GM21367 (cell line): ENCODE data around the gene ADD1.
A peak's percentile ranks its signal among the peaks of the same experiment; 100 is the strongest.

Experiments used
- ATAC-seq: cut with Tn5 transposase; IDR thresholded peaks from one replicate; pipeline ENCODE4 v1.9.1; 2021; ENCODE audit not compliant: unreplicated experiment

The ADD1 gene, protein sequence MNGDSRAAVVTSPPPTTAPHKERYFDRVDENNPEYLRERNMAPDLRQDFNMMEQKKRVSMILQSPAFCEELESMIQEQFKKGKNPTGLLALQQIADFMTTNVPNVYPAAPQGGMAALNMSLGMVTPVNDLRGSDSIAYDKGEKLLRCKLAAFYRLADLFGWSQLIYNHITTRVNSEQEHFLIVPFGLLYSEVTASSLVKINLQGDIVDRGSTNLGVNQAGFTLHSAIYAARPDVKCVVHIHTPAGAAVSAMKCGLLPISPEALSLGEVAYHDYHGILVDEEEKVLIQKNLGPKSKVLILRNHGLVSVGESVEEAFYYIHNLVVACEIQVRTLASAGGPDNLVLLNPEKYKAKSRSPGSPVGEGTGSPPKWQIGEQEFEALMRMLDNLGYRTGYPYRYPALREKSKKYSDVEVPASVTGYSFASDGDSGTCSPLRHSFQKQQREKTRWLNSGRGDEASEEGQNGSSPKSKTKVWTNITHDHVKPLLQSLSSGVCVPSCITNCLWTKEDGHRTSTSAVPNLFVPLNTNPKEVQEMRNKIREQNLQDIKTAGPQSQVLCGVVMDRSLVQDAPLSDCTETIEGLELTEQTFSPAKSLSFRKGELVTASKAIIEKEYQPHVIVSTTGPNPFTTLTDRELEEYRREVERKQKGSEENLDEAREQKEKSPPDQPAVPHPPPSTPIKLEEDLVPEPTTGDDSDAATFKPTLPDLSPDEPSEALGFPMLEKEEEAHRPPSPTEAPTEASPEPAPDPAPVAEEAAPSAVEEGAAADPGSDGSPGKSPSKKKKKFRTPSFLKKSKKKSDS

DNA sequence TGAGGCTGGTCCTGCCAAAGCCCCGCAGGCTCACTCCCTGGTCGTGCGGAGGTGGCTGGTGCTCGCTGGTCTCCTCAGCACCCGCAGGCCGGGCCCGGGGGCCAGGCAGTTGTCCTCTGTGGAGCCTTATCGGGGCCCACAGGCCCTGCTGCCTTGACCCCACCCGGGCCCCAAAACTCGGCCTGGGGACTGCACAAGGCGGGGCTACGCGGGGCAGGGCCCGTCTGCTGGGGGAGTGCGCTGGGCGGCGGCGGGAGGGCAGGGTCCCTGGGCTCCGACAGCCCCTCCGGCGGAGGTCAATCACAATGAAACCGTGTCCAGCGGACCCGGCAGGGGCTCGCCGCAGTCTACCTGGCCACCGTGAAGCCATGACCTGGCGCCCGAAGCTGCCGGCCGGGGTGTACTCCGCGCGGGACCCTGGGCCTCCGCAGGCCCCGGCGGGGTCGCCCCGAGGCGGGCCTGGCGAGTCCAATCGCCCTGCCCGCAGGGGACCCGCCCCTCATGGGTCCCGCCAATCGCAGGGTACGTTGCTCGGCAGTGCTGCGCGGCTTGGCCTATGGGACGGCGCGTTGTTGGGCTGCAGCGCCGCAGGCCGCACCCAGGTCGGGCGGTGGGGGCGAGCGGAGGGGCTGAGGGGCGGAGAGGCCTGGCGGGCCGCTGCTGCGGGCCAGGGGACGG is at the start of gene ADD1:
ADD1 (plus strand) TSS at position 582 of the 678 bp plus-strand sequence. CDS start 32,072 bp downstream, outside the sequence.
- ATAC-seq, result peak; percentile 71

- no peak for ATAC-seq
Observed at GRCh38 chr4:2794486-2795299, 49.0 kb upstream of the ADD1 start.

GRCh38 chr4:2795300-2795892 is 48.2 kb upstream of the ADD1 start:
- ATAC-seq, result no peak

- ATAC-seq, result no peak
Observed at GRCh38 chr4:2795893-2796848, 47.5 kb upstream of the ADD1 start.

DNA sequence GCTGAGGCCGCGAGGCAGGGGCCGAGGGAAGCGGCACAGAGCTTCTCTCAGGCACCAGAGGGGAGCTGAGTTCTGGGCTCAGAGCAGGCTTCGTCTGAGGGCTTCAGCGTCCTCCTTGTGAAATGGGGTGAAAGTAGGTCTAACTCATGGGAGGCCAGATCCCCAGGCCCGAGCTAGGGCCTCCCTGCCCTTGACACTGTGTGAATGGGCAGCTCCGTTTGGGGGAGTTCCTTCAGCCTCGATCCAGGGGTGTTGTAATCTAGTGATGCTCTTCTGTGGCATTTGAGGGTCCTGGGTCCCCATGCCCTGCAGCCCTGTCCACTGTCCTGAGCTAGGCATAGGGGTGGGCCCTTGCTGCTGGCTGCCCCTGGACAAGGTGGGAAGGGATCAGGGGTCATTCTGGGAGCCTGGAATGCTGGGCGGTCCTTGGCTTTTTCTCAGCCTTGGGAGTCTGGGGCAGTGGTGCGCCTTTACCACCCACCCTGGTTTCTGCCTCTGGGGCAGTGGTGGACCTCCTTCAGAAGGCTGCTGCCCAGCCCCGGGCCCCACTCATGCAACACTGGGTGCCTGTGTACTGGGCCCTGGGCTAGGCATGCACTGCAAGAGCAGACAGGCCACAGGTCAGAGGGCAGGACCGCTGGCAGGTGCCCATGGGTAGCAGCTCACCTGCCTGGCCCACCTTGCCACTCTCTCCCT is 46.6 kb upstream of the ADD1 start:
- ATAC-seq, result no peak

- no peak for ATAC-seq
Observed at GRCh38 chr4:2797545-2798305, 45.9 kb upstream of the ADD1 start.

- ATAC-seq, result no peak
Observed at GRCh38 chr4:2798399-2799223, 45.0 kb upstream of the ADD1 start.

- ATAC-seq, result no peak
Observed at GRCh38 chr4:2799224-2799911, 44.3 kb upstream of the ADD1 start.

GRCh38 chr4:2799971-2800690 is 43.5 kb upstream of the ADD1 start:
- no peak for ATAC-seq

DNA sequence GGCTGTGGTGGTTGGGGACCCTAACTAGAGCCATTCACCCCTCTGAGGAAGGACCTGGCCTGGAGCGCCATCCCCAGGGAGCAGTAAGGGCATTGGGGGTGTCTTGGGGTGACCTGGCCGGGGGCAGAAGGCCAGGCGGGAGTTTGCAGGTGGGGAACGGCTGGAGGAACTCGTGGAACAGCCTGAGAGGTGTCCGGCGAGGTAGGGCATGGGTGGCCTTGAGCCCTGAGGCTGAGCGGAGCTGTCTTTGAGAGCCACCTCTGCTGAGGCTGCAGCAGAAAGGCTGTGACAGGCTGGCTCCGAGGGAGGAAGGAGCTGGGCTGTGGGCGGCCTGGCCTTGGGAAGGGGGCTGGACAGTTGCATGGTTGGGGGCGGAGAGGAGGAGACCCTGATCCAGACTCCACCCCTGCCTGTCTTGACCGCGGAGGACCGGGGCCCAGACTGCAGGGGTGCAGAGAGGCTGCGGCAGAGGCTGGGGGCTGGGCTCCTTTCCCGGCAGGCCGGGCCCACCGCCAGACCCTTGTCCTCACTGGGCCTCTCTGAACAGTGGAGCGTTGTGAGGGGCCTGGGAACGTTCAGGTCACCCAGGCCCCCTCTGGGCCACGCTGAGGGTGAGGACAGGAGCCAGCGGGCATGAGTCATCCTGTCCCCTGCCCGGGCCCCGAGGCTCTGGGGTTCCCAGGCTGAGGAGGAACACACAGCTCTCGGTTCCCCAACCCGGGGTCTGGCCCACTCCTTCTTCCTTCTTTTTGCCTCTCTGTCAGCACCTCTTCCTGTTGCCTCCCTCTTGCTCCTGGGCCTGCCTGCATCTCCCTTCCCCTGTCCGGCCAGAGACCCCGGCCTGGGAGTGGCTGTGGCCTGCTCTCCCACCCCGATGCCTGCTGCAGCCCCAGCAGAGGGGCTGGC is 42.7 kb upstream of the ADD1 start:
- no peak for ATAC-seq

DNA sequence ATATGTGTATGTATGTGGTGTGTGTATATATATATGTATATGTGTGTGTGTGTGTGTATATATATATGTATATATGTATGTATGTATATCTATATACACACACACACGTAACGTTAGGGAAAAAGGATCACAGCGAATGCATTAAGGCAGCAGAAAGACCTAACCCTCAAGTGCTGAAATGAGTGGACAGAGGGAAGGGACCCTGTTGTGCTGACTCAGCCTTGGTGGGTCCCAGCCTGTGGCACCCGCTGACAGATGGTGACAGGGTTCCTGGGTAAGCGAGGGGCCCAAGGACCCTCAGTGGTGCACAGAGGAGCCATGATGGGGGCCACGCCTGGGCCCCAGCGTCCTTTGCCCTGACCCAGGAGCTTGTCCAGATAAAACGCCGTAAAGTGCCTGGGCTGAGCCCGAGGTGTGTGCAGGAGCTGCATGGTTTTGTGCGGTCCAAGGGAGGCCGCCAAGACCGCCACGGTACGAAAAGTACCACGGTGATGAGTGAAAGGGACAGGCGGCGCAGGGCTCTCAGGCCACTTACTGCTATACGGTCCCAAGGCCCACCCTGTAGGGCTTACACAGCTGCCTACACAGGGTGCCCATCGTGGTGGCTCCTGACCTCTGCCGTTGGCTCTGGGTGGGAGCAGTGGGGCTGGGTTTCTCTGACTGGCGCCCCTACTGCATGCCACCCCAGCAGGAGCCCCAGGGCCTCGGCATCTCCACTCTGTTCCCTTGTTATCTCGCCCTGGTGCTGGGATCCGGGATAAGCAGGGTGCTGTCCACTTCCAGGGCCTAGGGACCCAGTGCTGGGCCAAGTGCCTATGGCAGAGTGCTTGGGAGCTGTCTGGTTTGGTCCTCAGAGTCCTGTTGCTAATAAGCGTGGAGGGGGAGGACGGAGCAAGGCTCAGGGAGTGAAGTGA is 40.8 kb upstream of the ADD1 start:
- no peak for ATAC-seq

- no peak for ATAC-seq
Observed at GRCh38 chr4:2803624-2804448, 39.8 kb upstream of the ADD1 start.

DNA sequence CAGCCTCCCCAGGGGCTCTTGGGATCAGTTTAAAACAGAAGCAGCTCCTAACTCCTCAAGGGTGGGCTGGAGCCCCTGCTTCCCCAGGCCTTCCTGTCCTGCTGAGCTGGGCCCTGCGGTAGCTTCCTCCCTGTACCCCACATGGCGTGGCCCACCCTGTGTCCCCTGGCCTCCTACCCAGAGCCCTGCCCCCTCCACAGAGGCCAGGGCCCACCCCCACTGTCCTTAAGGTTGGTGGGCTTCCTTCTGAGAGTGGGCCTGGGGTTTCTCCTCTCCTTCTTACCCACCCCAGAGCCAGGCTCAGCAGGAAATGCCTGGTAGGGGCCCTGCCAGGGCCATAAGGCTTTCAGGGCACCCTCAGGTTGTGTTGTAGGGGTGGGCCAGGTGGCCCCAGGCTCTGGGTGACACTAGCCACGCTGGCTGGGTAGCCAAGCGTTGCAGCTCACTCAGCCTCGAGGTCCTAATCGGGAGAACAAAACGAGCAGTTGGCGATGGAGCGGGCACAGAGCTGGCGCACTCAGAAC is 39.1 kb upstream of the ADD1 start:
- no peak for ATAC-seq
